Motor neuron (in vitro differentiated cells): ENCODE measurements around the gene PSG11. TPM values are rescaled to one million over a fixed set of nuclear protein-coding genes. Genes with fewer than 3 reads are reported as not detected.
"Not testable (repeated sequence)": the region's sequence is repeated elsewhere in the genome, so short reads cannot be mapped to it uniquely, and the experiment has no call there.

Source experiments
- ATAC-seq, 8 experiments: fragments of 200-7000 bp; cut with Tn5 transposase; replicated peaks in 6 of 8; 2 replicates each; pipeline ENCODE4 v1.8.0; 2021; ENCODE audit warnings: mild to moderate bottlenecking in 8 of 8, moderate library complexity in 8 of 8
- H3K27ac ChIP-seq, 2 donors: fragments of 250-450 bp; sonication (Bioruptor Pico); 2 replicates each; pipeline ENCODE4 v1.9.0; 2021; ENCODE audit warnings: antibody characterized with exemption in 2 of 2, mild to moderate bottlenecking in 2 of 2, moderate library complexity in 1 of 2
- H3K4me1 ChIP-seq, 2 donors: fragments of 250-450 bp; sonication (Bioruptor Pico); replicated peaks in 1 of 2; 2 replicates each; pipeline ENCODE4 v1.6.1; 2021; ENCODE audit warnings: antibody characterized with exemption in 2 of 2, mild to moderate bottlenecking in 2 of 2, moderate library complexity in 1 of 2
- H3K4me3 ChIP-seq, 5 donors: fragments of 250-450 bp; sonication (Bioruptor Pico); 2 replicates each; pipeline ENCODE4 v1.9.0; 2021; ENCODE audit warnings: antibody characterized with exemption in 5 of 5, mild to moderate bottlenecking in 5 of 5, moderate library complexity in 4 of 5
- WGBS, 10 experiments: fragments of 450-650 bp; shearing (Covaris generic); methylation state at CpG; one replicate each; pipeline ENCODE4 v1.0.0; 2022; 5-methylcytosine and 5-hydroxymethylcytosine counted together
- in situ Hi-C, 9 experiments: fragments of 400-800 bp; cut with MboI; loops; one replicate each; pipeline ENCODE4 v1.15.0; 2021; ENCODE audit warnings: low sequenced_read_pairs in 9 of 9, low pct_unique_long_range_greater_than_20kb in 2 of 9; ENCODE audit not compliant: unreplicated experiment in 9 of 9
- total RNA-seq, 8 experiments: library from RNA; unstranded; fragments of 300-600 nt; gene quantifications; 2 replicates each; pipeline versions ENCODE4 v1.2.3 to v1.2.4, GENCODE V29; 2022

Gene PSG11
- total RNA-seq, 8 experiments from 2014 or later: 0.18 to 1.5 (median 0.29) TPM; not detected in 5

DNA sequence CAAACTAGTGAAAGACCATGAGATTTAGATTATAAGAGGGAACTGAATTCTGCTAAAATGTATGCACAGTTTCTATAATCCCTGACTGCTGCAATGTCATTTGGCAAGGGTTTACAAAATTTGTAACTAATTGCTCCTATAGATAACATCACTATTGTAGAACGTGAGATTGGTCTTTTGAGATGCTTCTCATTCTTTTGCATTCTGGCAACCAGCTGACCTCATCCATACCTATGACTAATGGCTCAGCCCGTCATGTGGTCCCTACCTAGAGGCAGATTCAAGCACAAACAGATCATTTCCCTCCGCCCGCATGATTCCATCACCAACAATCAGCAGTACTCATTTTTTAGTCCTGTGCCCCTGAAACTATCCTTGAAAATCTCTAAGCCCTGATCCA, 4.2 kb downstream of the PSG11 start:
- H3K27ac ChIP-seq, H3K4me3 ChIP-seq, H3K4me1 ChIP-seq, ATAC-seq, in situ Hi-C loops: not testable (repeated sequence)
- WGBS, 10 experiments: 0 to 53% (median 20%) methylated on average over 1 to 4 of the region's 4 CpGs; no CpG with 5 or more reads in 1 of the 10 experiments

GRCh38 chr19:43021629-43022028, 4.6 kb downstream of the PSG11 start:
- 0 to 20% (median 1%) methylated on average over 1 to 4 of the region's 4 CpGs; no CpG with 5 or more reads in 4 of the 10 experiments for WGBS, 10 experiments
- H3K4me3 ChIP-seq, H3K27ac ChIP-seq, H3K4me1 ChIP-seq, in situ Hi-C loops: not testable (repeated sequence)
- peak in 3 of 8 experiments; percentile 50 to 74 (median 64) for ATAC-seq

- in situ Hi-C loops, H3K4me3 ChIP-seq, H3K27ac ChIP-seq, H3K4me1 ChIP-seq, ATAC-seq: not testable (repeated sequence)
Measured at GRCh38 chr19:43019588-43019987, 6.7 kb downstream of the PSG11 start.

- H3K4me1 ChIP-seq, H3K4me3 ChIP-seq, in situ Hi-C loops, H3K27ac ChIP-seq, ATAC-seq: not testable (repeated sequence)
- 0 to 89% (median 32%) methylated on average over 1 to 4 of the region's 4 CpGs; no CpG with 5 or more reads in 1 of the 10 experiments for WGBS, 10 experiments
Measured at GRCh38 chr19:43005841-43006240, 20.4 kb downstream of the PSG11 start.

DNA sequence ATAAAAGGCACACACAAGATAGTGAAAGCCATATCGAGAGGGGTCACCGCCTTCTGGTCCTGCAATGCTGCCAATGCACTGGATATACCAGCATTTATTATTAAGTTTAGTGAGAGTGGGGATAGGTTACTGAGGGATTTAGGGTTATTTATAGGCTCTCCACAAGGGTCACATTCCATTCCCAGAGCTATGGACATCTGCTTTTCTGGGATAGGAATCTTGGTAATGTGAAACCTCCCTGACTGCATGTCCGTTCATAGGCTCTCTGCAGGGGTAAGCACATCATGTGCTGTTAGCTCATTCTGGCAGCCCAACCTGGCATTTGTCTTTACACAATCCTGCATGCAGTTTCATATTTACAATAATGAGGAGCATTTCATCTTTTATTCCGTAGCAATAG, 21.4 kb downstream of the PSG11 start:
- WGBS, 10 experiments: 0 to 80% (median 27%) methylated on average over 1 to 3 of the region's 4 CpGs; no CpG with 5 or more reads in 2 of the 10 experiments
- H3K27ac ChIP-seq, H3K4me3 ChIP-seq, ATAC-seq, H3K4me1 ChIP-seq, in situ Hi-C loops: not testable (repeated sequence)

DNA sequence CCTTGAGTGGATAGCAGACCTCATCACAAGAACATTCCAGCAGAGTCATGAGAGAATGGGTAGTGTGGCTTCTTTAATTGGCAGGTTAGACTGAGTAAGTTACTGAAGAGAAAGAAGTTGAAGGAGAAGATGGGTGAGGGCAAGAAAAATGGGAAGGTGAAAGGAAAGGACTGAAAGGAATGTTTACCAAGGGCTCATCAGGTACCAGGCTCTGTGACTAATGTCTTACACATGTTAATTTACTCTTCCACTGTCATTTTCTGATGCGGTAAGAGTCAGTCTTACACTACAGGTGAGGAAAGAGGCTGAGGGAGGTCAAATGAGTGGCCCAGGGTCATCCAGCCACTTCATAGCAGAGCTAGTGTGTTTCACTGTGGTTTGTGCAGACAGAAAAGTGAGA, 22.6 kb downstream of the PSG11 start:
- WGBS, 10 experiments: 60 to 100% methylated on average over 1 of the region's 1 CpG; no CpG with 5 or more reads in 8 of the 10 experiments
- ATAC-seq, in situ Hi-C loops, H3K4me1 ChIP-seq, H3K4me3 ChIP-seq, H3K27ac ChIP-seq: not testable (repeated sequence)

DNA sequence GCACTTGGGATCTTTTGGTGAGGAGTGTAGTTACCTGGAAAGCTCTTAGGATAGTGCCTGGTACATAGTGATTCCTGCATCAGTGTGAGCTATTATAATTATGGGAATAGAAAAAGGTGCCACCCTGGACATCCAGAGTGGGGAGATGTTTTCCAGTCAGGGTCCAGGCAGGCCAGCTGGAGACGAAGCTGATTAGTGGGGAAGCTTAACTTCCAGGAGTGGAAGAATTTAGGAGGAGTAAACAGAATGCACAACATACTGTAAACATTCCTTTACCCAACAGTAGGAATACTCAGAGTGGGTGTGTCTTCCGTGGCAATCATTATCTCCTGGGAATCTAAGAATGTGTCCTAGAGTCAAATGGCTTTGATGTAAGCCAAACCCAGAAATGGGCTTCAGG, 23.3 kb downstream of the PSG11 start:
- H3K27ac ChIP-seq, ATAC-seq, in situ Hi-C loops, H3K4me1 ChIP-seq, H3K4me3 ChIP-seq: not testable (repeated sequence)
- WGBS, 10 experiments: 0 to 64% (median 30%) methylated on average over 1 to 2 of the region's 2 CpGs; no CpG with 5 or more reads in 2 of the 10 experiments

DNA sequence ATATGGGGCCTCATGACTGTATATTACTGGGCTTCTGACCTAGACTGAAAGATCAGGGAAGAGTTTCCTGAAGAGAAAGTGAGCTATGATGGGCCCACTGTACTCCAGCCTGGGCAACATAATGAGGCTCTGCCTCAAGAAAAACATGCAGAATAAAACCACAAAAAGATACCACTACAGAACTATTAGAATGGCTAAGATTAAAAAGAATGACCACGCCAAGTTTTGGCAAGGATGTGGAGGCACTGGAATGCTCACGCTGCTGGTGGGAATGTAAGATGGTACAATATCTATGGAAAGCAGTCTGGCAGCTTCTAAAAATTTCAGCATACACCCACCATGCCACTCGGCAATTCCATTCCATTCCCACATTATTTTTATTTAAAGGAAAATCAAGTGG, 30.1 kb downstream of the PSG11 start:
- 10 to 63% (median 42%) methylated on average over 1 to 3 of the region's 3 CpGs; no CpG with 5 or more reads in 2 of the 10 experiments for WGBS, 10 experiments
- in situ Hi-C loops, H3K27ac ChIP-seq: not testable (repeated sequence)

GRCh38 chr19:42992029-42992604, 34.2 kb downstream of the PSG11 start:
- in situ Hi-C loops, H3K27ac ChIP-seq, ATAC-seq, H3K4me1 ChIP-seq, H3K4me3 ChIP-seq: not testable (repeated sequence)
- WGBS, 10 experiments: 0 to 100% (median 67%) methylated on average over 1 to 5 of the region's 10 CpGs; no CpG with 5 or more reads in 2 of the 10 experiments

More for the DNA sequence above, 30.1 kb downstream of the PSG11 start:
- ATAC-seq, H3K4me1 ChIP-seq, H3K4me3 ChIP-seq: not testable (repeated sequence)

- Histone ChIP-seq H3K27ac (no peak overlapping the region), H3K4me1 (no peaks in the 10 kb centered on the region), H3K4me3 (no peak overlapping the region)
- ATAC-seq: no peak
- in situ Hi-C loops: no loop called here
- 26 to 88% (median 50%) methylated on average over 2 to 7 of the region's 7 CpGs for WGBS, 10 experiments
Measured at GRCh38 chr19:42989851-42990250, 36.4 kb downstream of the PSG11 start.

DNA sequence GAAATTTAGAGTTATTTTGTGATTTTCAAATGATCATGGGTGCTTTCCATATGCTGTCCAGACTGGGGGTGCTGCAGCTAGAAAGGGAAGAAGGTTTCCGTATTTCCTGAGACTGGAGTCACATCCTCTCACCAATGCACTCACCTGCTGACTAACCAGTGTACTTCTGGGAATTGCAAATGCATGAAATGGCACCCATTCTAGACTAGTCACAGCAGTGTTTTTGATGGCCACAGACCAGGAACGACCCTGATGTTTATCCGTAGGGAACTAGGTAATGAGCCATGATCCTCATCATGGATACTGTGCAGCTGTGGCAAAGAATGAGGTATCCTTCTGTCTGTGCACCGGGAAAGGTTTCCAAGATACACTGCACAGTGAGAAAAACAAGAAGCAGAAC, 37.1 kb downstream of the PSG11 start:
- ATAC-seq, H3K4me1 ChIP-seq, H3K4me3 ChIP-seq, in situ Hi-C loops, H3K27ac ChIP-seq: not testable (repeated sequence)
- 19 to 67% (median 33%) methylated on average over 1 to 3 of the region's 4 CpGs; no CpG with 5 or more reads in 7 of the 10 experiments for WGBS, 10 experiments

DNA sequence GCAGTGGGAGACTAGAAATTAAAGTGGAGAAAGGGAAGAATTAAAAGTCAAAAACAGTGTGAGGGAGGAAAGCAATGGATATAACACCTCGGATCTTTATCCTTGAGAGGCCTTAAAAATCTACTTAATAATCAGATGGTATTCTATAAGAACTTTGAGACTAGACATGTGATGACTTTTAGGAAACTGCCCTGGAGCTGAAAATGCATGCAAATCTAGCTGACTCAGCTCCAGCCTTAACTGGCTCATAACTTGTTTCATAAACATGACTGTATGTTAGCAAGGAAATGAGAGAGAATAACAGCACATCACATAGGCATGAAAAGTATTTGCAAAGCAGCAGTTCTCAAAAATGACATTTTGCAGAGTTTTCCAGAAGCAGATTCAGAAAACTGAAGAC, 38.1 kb downstream of the PSG11 start:
- H3K27ac ChIP-seq, H3K4me3 ChIP-seq, in situ Hi-C loops, H3K4me1 ChIP-seq: not testable (repeated sequence)
- WGBS, 10 experiments: 0 to 60% (median 20%) methylated on average over 1 of the region's 1 CpG; no CpG with 5 or more reads in 5 of the 10 experiments
- ATAC-seq: peak in 1 of 8 experiments; percentile 56

GRCh38 chr19:42985588-42985987, 40.7 kb downstream of the PSG11 start:
- 0 to 80% (median 68%) methylated on average over 2 to 4 of the region's 4 CpGs; no CpG with 5 or more reads in 5 of the 10 experiments for WGBS, 10 experiments
- in situ Hi-C loops: no loop called here
- Histone ChIP-seq H3K4me3 (no peak overlapping the region), H3K4me1 (no peaks in the 10 kb centered on the region), H3K27ac (no peak overlapping the region)
- ATAC-seq: no peak

- ATAC-seq, H3K4me3 ChIP-seq, H3K4me1 ChIP-seq, H3K27ac ChIP-seq, in situ Hi-C loops: not testable (repeated sequence)
Measured at GRCh38 chr19:42982111-42982510, 44.2 kb downstream of the PSG11 start.
